HL-60 (cell line): ENCODE data around the gene ERBB4.

Experiments
- TF ChIP-seq, protein P1 (sequence below): IDR thresholded peaks from one replicate; pipeline ENCODE4 v1.5.1; 2011; ENCODE audit warnings: low read length, control low read depth, inconsistent platforms; ENCODE audit not compliant: insufficient read depth
- TF ChIP-seq, protein P2 (sequence below): IDR thresholded peaks from 2 replicates; pipeline ENCODE4 v1.6.1; 2012; ENCODE audit warnings: low read depth; ENCODE audit not compliant: insufficient replicate concordance

DNA sequence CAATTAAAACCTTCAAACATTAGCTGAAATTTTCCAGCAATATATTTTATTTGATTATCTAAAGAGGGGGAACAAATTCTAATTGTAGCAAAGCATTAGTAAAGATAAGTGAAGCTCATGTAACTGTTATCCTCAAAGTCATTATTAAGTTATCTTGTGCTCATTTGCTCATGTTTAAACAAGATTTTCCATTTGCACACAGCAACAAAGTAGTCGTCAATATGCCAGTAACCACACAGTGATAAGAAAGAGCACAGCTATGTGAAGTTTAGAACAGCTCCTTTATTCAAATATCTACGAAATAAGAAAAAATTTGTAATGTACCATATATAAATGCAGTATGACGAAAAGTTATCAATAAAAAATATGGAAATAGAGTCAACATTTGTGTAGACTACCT is 159.5 kb downstream of the ERBB4 start:
- TF ChIP-seq, protein P1, sequence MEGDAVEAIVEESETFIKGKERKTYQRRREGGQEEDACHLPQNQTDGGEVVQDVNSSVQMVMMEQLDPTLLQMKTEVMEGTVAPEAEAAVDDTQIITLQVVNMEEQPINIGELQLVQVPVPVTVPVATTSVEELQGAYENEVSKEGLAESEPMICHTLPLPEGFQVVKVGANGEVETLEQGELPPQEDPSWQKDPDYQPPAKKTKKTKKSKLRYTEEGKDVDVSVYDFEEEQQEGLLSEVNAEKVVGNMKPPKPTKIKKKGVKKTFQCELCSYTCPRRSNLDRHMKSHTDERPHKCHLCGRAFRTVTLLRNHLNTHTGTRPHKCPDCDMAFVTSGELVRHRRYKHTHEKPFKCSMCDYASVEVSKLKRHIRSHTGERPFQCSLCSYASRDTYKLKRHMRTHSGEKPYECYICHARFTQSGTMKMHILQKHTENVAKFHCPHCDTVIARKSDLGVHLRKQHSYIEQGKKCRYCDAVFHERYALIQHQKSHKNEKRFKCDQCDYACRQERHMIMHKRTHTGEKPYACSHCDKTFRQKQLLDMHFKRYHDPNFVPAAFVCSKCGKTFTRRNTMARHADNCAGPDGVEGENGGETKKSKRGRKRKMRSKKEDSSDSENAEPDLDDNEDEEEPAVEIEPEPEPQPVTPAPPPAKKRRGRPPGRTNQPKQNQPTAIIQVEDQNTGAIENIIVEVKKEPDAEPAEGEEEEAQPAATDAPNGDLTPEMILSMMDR = no peak
- TF ChIP-seq, protein P2, sequence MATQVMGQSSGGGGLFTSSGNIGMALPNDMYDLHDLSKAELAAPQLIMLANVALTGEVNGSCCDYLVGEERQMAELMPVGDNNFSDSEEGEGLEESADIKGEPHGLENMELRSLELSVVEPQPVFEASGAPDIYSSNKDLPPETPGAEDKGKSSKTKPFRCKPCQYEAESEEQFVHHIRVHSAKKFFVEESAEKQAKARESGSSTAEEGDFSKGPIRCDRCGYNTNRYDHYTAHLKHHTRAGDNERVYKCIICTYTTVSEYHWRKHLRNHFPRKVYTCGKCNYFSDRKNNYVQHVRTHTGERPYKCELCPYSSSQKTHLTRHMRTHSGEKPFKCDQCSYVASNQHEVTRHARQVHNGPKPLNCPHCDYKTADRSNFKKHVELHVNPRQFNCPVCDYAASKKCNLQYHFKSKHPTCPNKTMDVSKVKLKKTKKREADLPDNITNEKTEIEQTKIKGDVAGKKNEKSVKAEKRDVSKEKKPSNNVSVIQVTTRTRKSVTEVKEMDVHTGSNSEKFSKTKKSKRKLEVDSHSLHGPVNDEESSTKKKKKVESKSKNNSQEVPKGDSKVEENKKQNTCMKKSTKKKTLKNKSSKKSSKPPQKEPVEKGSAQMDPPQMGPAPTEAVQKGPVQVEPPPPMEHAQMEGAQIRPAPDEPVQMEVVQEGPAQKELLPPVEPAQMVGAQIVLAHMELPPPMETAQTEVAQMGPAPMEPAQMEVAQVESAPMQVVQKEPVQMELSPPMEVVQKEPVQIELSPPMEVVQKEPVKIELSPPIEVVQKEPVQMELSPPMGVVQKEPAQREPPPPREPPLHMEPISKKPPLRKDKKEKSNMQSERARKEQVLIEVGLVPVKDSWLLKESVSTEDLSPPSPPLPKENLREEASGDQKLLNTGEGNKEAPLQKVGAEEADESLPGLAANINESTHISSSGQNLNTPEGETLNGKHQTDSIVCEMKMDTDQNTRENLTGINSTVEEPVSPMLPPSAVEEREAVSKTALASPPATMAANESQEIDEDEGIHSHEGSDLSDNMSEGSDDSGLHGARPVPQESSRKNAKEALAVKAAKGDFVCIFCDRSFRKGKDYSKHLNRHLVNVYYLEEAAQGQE = no peak
